GM19452 (cell line): ENCODE data around the gene PFN4.
A peak's percentile ranks its signal among the peaks of the same experiment; 100 is the strongest.

Experiments used
- ATAC-seq: cut with Tn5 transposase; IDR thresholded peaks from one replicate; pipeline ENCODE4 v1.9.1; 2021; ENCODE audit not compliant: unreplicated experiment

The PFN4 gene

DNA sequence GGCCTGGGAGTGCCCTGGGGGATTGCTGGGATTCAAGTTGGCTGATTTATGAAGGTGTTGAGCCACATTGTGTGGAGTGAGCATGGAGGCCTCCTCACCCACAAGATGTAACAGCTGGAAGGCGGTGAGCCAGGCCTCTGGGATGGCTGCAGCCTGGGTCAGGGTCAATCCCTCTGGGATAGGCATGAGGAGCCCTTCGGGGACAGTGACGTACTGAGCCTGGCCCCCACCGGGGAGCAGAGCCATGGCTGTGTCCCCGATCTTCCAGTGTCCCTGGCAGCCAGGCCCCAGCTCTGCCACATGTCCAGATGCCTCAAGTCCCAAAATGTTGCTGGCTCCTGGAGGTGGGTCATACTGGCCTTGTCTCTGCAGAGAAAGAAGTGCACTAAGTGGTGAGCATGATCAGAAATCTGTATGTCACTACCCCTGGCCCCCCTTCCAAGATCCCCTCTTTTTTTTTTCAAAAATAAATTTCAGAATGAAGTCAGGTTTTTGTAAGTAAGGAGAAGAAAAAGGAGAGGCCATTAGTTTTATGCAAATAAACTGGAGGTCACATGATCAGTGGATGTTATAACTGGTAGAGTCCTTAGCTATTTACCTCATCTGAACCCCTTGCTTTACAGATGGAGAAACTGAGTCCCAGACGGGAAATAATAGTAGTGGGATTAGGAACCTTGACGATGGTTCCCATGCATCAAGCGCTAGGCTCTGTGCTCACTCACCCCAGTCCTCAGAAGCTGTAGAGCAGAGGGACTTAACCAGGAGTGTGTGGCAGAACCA is 40.2 kb downstream of the PFN4 start:
- no peak for ATAC-seq

DNA sequence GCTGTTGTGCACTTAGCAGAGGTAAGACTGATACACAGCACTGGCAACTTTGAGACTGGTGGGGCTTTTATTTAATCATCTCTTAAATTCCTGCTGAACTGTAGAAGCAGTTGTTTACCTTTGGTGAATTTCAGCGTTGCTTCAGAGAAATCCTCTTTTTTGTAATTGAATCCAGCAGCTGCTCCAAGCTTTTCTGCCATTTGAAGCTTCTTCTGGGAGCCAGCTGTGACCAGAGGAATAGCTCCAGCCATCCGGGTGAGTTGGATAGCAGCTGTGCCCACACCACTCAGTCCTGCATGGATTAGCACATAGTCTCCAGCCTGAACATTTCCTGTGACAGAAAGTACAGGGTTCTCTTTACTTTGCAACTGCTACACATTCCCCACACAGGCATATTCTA is 42.4 kb downstream of the PFN4 start:
- no peak for ATAC-seq

DNA sequence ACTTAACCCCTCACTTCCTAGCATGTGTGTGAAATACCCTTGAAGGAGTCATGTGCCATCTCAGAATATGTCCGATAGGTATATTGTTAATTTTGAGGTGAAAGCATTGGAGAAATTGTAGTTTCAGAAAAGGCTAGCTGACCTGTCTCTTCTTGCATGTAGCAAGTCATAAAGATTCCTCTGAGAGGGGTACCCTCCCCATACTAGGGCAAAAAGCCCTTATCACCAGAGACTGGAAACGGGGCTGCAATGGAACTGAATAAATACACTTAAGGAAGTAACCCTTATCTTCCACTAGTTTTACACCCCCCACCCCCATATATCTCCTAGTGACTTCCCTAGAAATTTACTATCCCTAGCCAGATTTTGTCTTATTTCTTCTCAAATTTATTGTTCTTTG is 45.3 kb downstream of the PFN4 start:
- ATAC-seq: no peak

DNA sequence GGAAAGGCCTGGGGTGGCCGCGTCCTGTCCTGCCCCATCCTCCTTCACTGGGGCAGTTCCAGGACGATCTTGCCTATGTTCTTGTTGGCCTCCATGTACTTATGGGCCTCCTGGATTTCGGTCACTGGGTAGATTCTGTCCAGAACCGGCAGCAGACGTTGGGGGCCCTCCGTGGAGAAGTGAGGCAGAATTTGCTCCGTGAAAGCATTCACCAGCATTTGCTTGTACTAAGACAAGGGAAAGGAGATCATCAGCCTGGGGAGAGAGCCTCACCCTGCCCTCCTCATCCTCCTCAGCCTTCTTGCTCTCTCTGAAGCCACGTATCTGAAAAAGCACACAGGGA is 45.6 kb downstream of the PFN4 start:
- no peak for ATAC-seq

DNA sequence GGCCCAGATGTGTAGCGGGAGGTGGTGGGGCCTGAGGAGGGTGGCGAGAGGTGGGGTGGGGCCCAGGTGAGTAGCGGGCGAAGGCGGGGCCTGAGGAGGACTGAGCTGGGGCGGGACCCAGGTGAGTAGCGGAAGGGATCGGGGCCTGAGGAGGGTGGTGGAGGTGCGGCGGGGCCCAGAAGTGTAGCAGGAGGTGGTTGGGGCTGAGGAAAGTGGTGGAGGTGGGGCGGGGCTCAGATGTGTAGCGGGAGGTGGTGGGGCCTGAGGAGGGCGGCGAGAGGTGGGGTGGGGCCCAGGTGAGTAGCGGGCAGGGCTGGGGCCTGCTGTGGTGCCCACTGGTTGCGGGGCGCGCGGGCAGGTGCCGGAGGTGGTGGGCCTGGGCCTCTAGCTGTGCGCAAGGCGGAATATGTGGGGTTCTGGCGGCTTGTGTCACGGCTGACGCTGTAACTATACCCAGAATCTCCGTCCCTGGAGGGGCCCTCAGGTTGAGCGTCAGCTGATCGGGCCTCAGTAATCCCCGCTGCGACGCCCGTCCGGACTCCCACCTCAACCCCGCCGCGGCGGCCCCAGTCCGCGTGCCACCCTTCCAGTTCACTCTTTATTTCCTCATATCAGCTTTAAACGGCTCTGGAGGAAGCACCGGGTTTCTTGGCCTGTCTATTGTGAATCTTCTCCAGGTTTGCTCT is 46.1 kb downstream of the PFN4 start:
- peak; percentile 19 for ATAC-seq

DNA sequence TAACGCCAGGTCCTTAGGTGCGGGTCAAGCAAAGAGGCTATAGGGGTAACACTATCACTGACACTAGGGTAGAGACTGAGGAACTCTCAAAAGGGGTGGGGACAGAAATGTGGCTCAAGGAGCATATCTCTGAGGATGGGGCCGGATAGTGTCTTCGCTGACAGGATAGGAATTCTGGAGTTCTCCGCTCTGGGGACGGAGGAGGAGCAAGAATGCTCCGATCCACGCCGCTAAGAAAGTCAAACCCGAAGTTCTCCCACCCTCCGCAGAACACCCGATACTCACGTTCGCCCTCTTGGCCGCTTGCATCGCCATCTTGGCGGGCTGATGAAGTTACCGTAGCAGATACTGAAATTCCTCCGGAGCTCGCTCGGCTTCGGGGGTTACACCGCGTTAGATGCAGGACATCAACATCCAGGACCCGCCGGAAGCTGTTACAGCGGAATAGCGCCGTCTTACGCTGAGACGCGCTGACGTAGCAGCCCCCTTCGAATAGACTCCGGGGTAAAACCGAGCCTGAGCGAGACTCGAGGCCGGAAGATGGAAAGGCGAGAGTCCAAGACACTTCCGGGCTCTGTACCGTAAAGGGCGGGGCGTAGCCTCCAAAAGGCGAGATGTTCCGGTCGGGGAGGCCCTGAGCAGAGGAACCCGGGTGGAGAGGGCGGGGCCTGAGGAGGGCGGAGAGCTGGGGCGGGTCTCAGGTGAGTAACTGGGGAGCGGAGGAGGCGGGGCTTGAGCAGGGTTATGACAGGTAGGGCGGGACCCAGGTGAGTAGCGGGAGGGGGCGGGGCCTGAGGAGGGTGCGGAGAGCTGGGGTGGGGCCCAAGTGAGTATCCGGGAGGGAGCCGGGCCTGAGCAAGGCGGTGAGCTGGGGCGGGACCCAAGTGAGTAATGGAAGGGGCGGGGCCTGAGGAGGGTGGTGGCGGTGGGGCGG is 47.0 kb downstream of the PFN4 start, which contains the start of gene SF3B6:
SF3B6 (minus strand) TSS at position 412 of the 934 bp plus-strand sequence; CDS start at position 315, 97 bp downstream.
- ATAC-seq: peak; percentile 93

DNA sequence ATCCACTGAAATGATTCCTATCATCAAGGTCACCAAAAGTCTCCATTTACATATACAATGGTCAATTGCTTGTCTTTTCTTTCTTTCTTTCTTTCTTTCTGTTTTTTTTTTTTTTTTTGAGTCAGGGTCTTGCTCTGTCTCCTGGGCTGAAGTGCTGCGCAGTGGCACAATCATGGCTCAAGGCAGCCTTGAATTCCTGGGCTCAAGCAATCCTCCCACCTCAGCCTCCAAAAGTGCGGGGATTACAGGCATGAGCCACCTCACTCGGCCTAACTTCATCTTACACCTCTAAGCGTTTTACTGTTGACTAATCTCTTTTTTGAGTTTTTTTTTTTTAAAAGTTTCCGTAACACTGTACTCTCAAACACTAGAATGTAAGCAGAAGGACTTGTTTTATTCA is 47.9 kb downstream of the PFN4 start:
- no peak for ATAC-seq

DNA sequence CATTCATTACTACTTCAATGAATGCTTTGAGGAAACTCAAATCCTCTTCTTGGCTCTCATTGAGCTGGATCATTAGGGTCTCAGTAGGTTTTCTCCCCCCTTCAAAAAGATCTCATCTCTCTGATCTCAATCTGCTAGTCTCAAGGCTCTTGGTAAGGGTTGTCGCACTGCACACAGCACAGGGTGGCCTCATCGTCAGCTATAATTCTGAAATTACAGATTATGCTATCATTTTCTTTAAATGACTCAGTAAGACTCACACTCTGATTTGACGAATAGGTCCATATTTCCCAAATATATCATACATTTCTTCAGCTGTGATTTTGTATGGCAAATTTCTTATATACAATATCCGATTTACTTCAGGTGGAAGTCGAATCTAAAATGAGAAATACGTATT is 49.3 kb downstream of the PFN4 start:
- no peak for ATAC-seq

DNA sequence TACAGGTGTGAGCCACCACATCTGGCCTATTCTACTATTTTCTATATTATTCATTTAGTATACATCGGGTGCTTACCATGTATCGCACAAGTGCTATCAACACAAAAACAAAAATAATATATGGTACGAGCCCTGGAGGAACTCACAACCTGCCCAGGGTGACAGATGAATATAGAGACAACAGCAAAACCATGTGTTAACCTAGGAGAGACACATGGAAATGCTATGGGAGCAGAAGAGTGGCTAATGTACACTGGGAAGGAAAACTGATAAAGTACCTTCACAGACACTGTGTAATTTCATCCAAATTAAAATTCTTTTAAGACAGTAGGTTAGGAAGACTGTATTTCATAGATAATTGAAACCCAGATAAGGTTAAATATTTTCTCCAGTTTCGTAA is 50.9 kb downstream of the PFN4 start:
- no peak for ATAC-seq

DNA sequence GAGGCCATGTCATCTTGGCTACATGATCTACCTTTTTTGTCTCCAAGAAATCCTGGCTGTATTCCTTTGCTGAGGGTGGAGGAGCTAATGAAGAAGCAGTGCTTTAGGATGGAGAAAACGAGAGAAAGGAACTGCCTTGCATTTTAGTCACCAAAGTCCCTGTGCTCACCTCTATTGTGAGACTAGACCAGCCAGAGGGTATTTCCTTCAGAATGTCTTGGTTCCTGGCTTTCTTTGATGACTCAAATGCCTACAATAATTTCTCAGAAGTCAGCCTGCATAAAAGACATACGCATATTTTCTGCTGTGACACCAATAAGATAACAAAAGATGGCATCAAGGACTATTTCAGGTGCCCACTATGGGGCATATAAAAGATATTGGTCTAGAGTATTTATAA is 57.8 kb downstream of the PFN4 start:
- ATAC-seq: no peak
